Calu3 (cell line): ENCODE data around the gene CTIF. TPM values are rescaled to one million over a fixed set of nuclear protein-coding genes. Genes with fewer than 3 reads are reported as not detected.

Experiments used
- BruUV-seq: library from RNA; stranded (reverse); fragments of 400-500 nt; replicated peaks from 2 replicates; lab custom pipeline; 2021; lab: Mats Ljungman, UMichigan
- CTCF ChIA-PET: fragments of 300-600 bp; sonication (Branson Sonifier 250); formaldehyde crosslinking; loops from one replicate; lab custom pipeline; 2022; ENCODE audit warnings: antibody characterized with exemption; lab: Charles Lee
- DNase-seq: peaks from one replicate; pipeline ENCODE4 v3.0.0; 2022
- H3K27ac Mint-ChIP-seq: one replicate; pipeline ENCODE4 v1.8.0; 2022; ENCODE audit warnings: mixed read lengths; ENCODE audit not compliant: unreplicated experiment
- H3K27me3 Mint-ChIP-seq: one replicate; pipeline ENCODE4 v1.8.0; 2022; ENCODE audit warnings: mixed read lengths; ENCODE audit not compliant: unreplicated experiment
- H3K36me3 Mint-ChIP-seq: one replicate; pipeline ENCODE4 v1.8.0; 2022; ENCODE audit warnings: mild to moderate bottlenecking, moderate library complexity, mixed read lengths; ENCODE audit not compliant: insufficient read depth, unreplicated experiment
- H3K4me1 Mint-ChIP-seq: one replicate; pipeline ENCODE4 v1.8.0; 2022; ENCODE audit warnings: mild to moderate bottlenecking, low read depth, mixed read lengths; ENCODE audit not compliant: unreplicated experiment
- H3K4me3 Mint-ChIP-seq: one replicate; pipeline ENCODE4 v1.8.0; 2022; ENCODE audit warnings: mild to moderate bottlenecking, low read depth, moderate library complexity, mixed read lengths; ENCODE audit not compliant: unreplicated experiment
- H3K9me3 Mint-ChIP-seq: one replicate; pipeline ENCODE4 v1.8.0; 2022; ENCODE audit warnings: low read depth, mixed read lengths; ENCODE audit not compliant: unreplicated experiment
- CTCF ChIP-seq: fragments of 200-600 bp; IDR thresholded peaks from one replicate; pipeline ENCODE4 v1.8.0; 2022; ENCODE audit warnings: antibody characterized with exemption; ENCODE audit not compliant: unreplicated experiment
- intact Hi-C: fragments of 100-400 bp; cut with micrococcal nuclease; formaldehyde crosslinking; loops from one replicate; pipeline ENCODE4 v1.10.0; 2022; ENCODE audit not compliant: unreplicated experiment
- total RNA-seq: library from RNA; stranded (reverse); gene quantifications from 2 replicates; pipeline ENCODE4 v1.2.3, GENCODE V29; 2022

CTIF gene
- total RNA-seq, 1 experiment from 2014 or later = 40.8 TPM

- BruUV-seq = no TSS peak
- Mint-ChIP-seq H3K27me3 (no peaks in the 10 kb centered on the region), H3K4me3 (no peak overlapping the region), H3K4me1 (peaks cover 10% of the 10 kb centered on the region), H3K36me3 (no peaks in the 10 kb centered on the region), H3K9me3 (no peaks in the 10 kb centered on the region), H3K27ac (no peak overlapping the region)
- no peak for DNase-seq
- CTCF ChIA-PET = no interaction called here
- TF ChIP-seq CTCF = no peak
- intact Hi-C loops = no loop called here
Observed at GRCh38 chr18:48613589-48614404, 75.0 kb downstream of the CTIF start.

- Mint-ChIP-seq H3K27me3 (no peaks in the 10 kb centered on the region), H3K9me3 (no peaks in the 10 kb centered on the region), H3K36me3 (no peaks in the 10 kb centered on the region), H3K27ac (no peak overlapping the region), H3K4me1 (peaks cover 10% of the 10 kb centered on the region), H3K4me3 (no peak overlapping the region)
- DNase-seq = peak; percentile 46
- CTCF ChIA-PET = no interaction called here
- no peak for TF ChIP-seq CTCF
- intact Hi-C loops = no loop called here
- BruUV-seq = no TSS peak
Observed at GRCh38 chr18:48615566-48616401, 77.0 kb downstream of the CTIF start.

- no peaks in the 10 kb centered on the region for H3K36me3 Mint-ChIP-seq
- no peak for TF ChIP-seq CTCF
- no peak overlapping the region for H3K27ac Mint-ChIP-seq
- intact Hi-C loops = no loop called here
- CTCF ChIA-PET = interaction anchor here (0.5 kb wide), 1 partner anchor 131 kb away, joined by 7 read pairs; no protein-coding TSS in a partner anchor
- H3K4me1 Mint-ChIP-seq = peaks cover 10% of the 10 kb centered on the region
- no peaks in the 10 kb centered on the region for H3K9me3 Mint-ChIP-seq
- BruUV-seq = no TSS peak
- DNase-seq = no peak
- H3K4me3 Mint-ChIP-seq = no peak overlapping the region
- no peaks in the 10 kb centered on the region for H3K27me3 Mint-ChIP-seq
Observed at GRCh38 chr18:48616484-48617255, 77.8 kb downstream of the CTIF start.

- H3K4me1 Mint-ChIP-seq = peaks cover 10% of the 10 kb centered on the region
- BruUV-seq = no TSS peak
- no peaks in the 10 kb centered on the region for H3K9me3 Mint-ChIP-seq
- CTCF ChIA-PET = no interaction called here
- intact Hi-C loops = no loop called here
- no peak for TF ChIP-seq CTCF
- H3K27ac Mint-ChIP-seq = no peak overlapping the region
- no peaks in the 10 kb centered on the region for H3K27me3 Mint-ChIP-seq
- H3K36me3 Mint-ChIP-seq = no peaks in the 10 kb centered on the region
- no peak for DNase-seq
- H3K4me3 Mint-ChIP-seq = no peak overlapping the region
Observed at GRCh38 chr18:48617844-48618497, 79.1 kb downstream of the CTIF start.
